WTC11 (cell line): Measurements from ENCODE around the gene C12orf75. TPM values are rescaled to one million over a fixed set of nuclear protein-coding genes. Genes with fewer than 3 reads are reported as not detected.

Experiments
- ATAC-seq: fragments of 200-7000 bp; cut with Tn5 transposase; 2 replicates; pipeline ENCODE4 v1.10.0; 2021; ENCODE audit warnings: mild to moderate bottlenecking, moderate library complexity
- CTCF ChIA-PET: fragments of 300-600 bp; sonication (Branson Sonifier 250); formaldehyde crosslinking; loops from one replicate; lab custom pipeline; 2021; ENCODE audit warnings: antibody characterized with exemption; lab: Charles Lee
- POLR2A ChIA-PET: fragments of 350-600 bp; sonication (Branson Sonifier 250); formaldehyde crosslinking; loops from one replicate; lab custom pipeline; 2021; ENCODE audit warnings: antibody characterized with exemption; lab: Charles Lee
- DNase-seq: peaks from one replicate; pipeline ENCODE4 v3.0.0; 2021; ENCODE audit warnings: low spot score
- H3K27ac Mint-ChIP-seq: 2 replicates; pipeline ENCODE4 v1.8.0; 2021; ENCODE audit warnings: mixed read lengths
- H3K27me3 Mint-ChIP-seq: 2 replicates; pipeline ENCODE4 v1.8.0; 2021; ENCODE audit warnings: low read depth, mild to moderate bottlenecking, moderate library complexity, mixed read lengths
- H3K36me3 Mint-ChIP-seq: 2 replicates; pipeline ENCODE4 v1.8.0; 2021; ENCODE audit warnings: mixed read lengths
- H3K4me1 Mint-ChIP-seq: 2 replicates; pipeline ENCODE4 v1.8.0; 2022; ENCODE audit warnings: mixed read lengths
- H3K4me3 Mint-ChIP-seq: 2 replicates; pipeline ENCODE4 v1.8.0; 2021; ENCODE audit warnings: mild to moderate bottlenecking, moderate library complexity, mixed read lengths
- H3K9me3 Mint-ChIP-seq: 2 replicates; pipeline ENCODE4 v1.8.0; 2021; ENCODE audit warnings: mixed read lengths
- FOXJ3 ChIP-seq: sonication (generic); formaldehyde crosslinking; IDR thresholded peaks from 2 replicates; pipeline ENCODE4 v1.9.0; 2021; ENCODE audit warnings: missing genetic modification reagents, mild to moderate bottlenecking, borderline replicate concordance
- HMGA2 ChIP-seq: fragments of 250-450 bp; sonication (Bioruptor Pico); IDR thresholded peaks from 2 replicates; pipeline ENCODE4 v1.4.0; 2021; ENCODE audit warnings: mild to moderate bottlenecking, moderate library complexity
- PRRX2 ChIP-seq: fragments of 250-450 bp; sonication (Bioruptor Pico); IDR thresholded peaks from 2 replicates; pipeline ENCODE4 v1.8.0; 2021; ENCODE audit warnings: mild to moderate bottlenecking
- RELA ChIP-seq: sonication (generic); formaldehyde crosslinking; IDR thresholded peaks from 2 replicates; pipeline ENCODE4 v1.8.1; 2022; ENCODE audit warnings: missing genetic modification reagents, mild to moderate bottlenecking, borderline replicate concordance
- SP1 ChIP-seq: sonication (generic); formaldehyde crosslinking; conservative IDR thresholded peaks from 2 replicates; pipeline ENCODE4 v1.8.1; 2022; ENCODE audit warnings: missing genetic modification reagents
- TEAD1 ChIP-seq: sonication (generic); formaldehyde crosslinking; IDR thresholded peaks from 2 replicates; pipeline ENCODE4 v1.8.0; 2022; ENCODE audit warnings: mild to moderate bottlenecking, missing genetic modification reagents
- TP53 ChIP-seq: sonication (generic); formaldehyde crosslinking; IDR thresholded peaks from 2 replicates; pipeline ENCODE4 v1.8.1; 2023; ENCODE audit warnings: mild to moderate bottlenecking, missing genetic modification reagents
- ZNF138 ChIP-seq: sonication (generic); formaldehyde crosslinking; conservative IDR thresholded peaks from 2 replicates; pipeline ENCODE4 v1.8.1; 2022; ENCODE audit warnings: mild to moderate bottlenecking, moderate library complexity, missing genetic modification reagents
- ZNF219 ChIP-seq: sonication (generic); formaldehyde crosslinking; IDR thresholded peaks from 2 replicates; pipeline ENCODE4 v1.8.0; 2023; ENCODE audit warnings: missing genetic modification reagents, mild to moderate bottlenecking, borderline replicate concordance
- ZNF263 ChIP-seq: sonication (generic); formaldehyde crosslinking; IDR thresholded peaks from 2 replicates; pipeline ENCODE4 v1.8.1; 2022; ENCODE audit warnings: low read depth, mild to moderate bottlenecking, moderate library complexity, missing genetic modification reagents
- total RNA-seq: library from RNA; stranded (reverse); gene quantifications from 3 replicates; pipeline ENCODE4 v1.2.3, GENCODE V29; 2021
- TF ChIP-seq, protein P1 (sequence below): sonication (generic); formaldehyde crosslinking; conservative IDR thresholded peaks from 2 replicates; pipeline ENCODE4 v1.8.1; 2022; ENCODE audit warnings: mild to moderate bottlenecking, missing genetic modification reagents
- TF ChIP-seq, protein P2 (sequence below): sonication (generic); formaldehyde crosslinking; IDR thresholded peaks from 2 replicates; pipeline ENCODE4 v1.8.1; 2023; ENCODE audit warnings: mild to moderate bottlenecking, missing genetic modification reagents, moderate library complexity
- TF ChIP-seq, protein P3 (sequence below): sonication (generic); formaldehyde crosslinking; IDR thresholded peaks from 2 replicates; pipeline ENCODE4 v1.8.1; 2023; ENCODE audit warnings: mild to moderate bottlenecking, missing genetic modification reagents, borderline replicate concordance
- TF ChIP-seq, protein P4 (sequence below): fragments of 250-450 bp; sonication (Bioruptor Pico); IDR thresholded peaks from 2 replicates; pipeline ENCODE4 v2.1.2; 2022; ENCODE audit warnings: mild to moderate bottlenecking, moderate library complexity
- TF ChIP-seq, protein P5 (sequence below): sonication (generic); formaldehyde crosslinking; IDR thresholded peaks from 2 replicates; pipeline ENCODE4 v1.8.1; 2023; ENCODE audit warnings: mild to moderate bottlenecking, moderate library complexity, missing genetic modification reagents
- TF ChIP-seq, protein P6 (sequence below): sonication (generic); formaldehyde crosslinking; IDR thresholded peaks from 2 replicates; pipeline ENCODE4 v1.8.0; 2022; ENCODE audit warnings: missing genetic modification reagents

C12orf75 gene
- total RNA-seq, 1 experiment from 2014 or later: 25.5 TPM

DNA sequence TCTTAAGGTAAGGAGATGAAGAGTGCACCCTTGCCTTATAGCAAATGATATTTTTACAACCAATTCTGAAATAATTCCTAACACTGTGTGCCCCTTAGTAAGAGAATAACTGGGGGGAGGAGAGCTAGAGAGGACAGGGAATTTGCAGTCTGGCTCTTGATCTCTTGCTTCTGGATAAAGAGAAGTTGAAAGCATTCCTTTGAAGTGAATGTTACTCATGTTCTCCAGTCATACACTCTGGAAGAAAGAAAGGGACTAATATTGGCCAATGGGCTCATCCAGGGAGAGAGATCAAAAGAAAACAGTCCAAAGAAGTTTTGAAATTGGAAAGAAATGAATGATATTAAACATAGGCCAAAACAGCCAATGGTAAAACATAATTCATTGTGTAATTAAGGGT lies 25.3 kb downstream of the C12orf75 start:
- Mint-ChIP-seq H3K36me3 (peaks cover 3% of the 10 kb centered on the region; the same call in 1 of the 2 replicates), H3K9me3 (no peaks in the 10 kb centered on the region), H3K27me3 (peaks cover 5% of the 10 kb centered on the region), H3K4me1 (peaks cover 27% of the 10 kb centered on the region), H3K27ac (no peak overlapping the region), H3K4me3 (no peak overlapping the region)
- TF ChIP-seq ZNF219 (CRISPR knock-in tag): no peak
- TF ChIP-seq ZNF263: no peak
- TF ChIP-seq TEAD1 (CRISPR knock-in tag): no peak
- TF ChIP-seq, protein P1, sequence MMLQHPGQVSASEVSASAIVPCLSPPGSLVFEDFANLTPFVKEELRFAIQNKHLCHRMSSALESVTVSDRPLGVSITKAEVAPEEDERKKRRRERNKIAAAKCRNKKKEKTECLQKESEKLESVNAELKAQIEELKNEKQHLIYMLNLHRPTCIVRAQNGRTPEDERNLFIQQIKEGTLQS (CRISPR knock-in tag): no peak
- no peak for TF ChIP-seq PRRX2 (CRISPR knock-in tag)
- no peak for TF ChIP-seq HMGA2 (CRISPR knock-in tag)
- TF ChIP-seq, protein P2, sequence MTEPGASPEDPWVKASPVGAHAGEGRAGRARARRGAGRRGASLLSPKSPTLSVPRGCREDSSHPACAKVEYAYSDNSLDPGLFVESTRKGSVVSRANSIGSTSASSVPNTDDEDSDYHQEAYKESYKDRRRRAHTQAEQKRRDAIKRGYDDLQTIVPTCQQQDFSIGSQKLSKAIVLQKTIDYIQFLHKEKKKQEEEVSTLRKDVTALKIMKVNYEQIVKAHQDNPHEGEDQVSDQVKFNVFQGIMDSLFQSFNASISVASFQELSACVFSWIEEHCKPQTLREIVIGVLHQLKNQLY: no peak
- TF ChIP-seq, protein P3, sequence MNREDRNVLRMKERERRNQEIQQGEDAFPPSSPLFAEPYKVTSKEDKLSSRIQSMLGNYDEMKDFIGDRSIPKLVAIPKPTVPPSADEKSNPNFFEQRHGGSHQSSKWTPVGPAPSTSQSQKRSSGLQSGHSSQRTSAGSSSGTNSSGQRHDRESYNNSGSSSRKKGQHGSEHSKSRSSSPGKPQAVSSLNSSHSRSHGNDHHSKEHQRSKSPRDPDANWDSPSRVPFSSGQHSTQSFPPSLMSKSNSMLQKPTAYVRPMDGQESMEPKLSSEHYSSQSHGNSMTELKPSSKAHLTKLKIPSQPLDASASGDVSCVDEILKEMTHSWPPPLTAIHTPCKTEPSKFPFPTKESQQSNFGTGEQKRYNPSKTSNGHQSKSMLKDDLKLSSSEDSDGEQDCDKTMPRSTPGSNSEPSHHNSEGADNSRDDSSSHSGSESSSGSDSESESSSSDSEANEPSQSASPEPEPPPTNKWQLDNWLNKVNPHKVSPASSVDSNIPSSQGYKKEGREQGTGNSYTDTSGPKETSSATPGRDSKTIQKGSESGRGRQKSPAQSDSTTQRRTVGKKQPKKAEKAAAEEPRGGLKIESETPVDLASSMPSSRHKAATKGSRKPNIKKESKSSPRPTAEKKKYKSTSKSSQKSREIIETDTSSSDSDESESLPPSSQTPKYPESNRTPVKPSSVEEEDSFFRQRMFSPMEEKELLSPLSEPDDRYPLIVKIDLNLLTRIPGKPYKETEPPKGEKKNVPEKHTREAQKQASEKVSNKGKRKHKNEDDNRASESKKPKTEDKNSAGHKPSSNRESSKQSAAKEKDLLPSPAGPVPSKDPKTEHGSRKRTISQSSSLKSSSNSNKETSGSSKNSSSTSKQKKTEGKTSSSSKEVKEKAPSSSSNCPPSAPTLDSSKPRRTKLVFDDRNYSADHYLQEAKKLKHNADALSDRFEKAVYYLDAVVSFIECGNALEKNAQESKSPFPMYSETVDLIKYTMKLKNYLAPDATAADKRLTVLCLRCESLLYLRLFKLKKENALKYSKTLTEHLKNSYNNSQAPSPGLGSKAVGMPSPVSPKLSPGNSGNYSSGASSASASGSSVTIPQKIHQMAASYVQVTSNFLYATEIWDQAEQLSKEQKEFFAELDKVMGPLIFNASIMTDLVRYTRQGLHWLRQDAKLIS (CRISPR knock-in tag): no peak
- TF ChIP-seq, protein P4, sequence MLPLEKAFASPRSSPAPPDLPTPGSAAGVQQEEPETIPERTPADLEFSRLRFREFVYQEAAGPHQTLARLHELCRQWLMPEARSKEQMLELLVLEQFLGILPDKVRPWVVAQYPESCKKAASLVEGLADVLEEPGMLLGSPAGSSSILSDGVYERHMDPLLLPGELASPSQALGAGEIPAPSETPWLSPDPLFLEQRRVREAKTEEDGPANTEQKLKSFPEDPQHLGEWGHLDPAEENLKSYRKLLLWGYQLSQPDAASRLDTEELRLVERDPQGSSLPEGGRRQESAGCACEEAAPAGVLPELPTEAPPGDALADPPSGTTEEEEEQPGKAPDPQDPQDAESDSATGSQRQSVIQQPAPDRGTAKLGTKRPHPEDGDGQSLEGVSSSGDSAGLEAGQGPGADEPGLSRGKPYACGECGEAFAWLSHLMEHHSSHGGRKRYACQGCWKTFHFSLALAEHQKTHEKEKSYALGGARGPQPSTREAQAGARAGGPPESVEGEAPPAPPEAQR (CRISPR knock-in tag): no peak
- no peak for TF ChIP-seq FOXJ3
- TF ChIP-seq, protein P5, sequence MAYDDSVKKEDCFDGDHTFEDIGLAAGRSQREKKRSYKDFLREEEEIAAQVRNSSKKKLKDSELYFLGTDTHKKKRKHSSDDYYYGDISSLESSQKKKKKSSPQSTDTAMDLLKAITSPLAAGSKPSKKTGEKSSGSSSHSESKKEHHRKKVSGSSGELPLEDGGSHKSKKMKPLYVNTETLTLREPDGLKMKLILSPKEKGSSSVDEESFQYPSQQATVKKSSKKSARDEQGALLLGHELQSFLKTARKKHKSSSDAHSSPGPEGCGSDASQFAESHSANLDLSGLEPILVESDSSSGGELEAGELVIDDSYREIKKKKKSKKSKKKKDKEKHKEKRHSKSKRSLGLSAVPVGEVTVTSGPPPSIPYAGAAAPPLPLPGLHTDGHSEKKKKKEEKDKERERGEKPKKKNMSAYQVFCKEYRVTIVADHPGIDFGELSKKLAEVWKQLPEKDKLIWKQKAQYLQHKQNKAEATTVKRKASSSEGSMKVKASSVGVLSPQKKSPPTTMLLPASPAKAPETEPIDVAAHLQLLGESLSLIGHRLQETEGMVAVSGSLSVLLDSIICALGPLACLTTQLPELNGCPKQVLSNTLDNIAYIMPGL (CRISPR knock-in tag): no peak
- TF ChIP-seq, protein P6, sequence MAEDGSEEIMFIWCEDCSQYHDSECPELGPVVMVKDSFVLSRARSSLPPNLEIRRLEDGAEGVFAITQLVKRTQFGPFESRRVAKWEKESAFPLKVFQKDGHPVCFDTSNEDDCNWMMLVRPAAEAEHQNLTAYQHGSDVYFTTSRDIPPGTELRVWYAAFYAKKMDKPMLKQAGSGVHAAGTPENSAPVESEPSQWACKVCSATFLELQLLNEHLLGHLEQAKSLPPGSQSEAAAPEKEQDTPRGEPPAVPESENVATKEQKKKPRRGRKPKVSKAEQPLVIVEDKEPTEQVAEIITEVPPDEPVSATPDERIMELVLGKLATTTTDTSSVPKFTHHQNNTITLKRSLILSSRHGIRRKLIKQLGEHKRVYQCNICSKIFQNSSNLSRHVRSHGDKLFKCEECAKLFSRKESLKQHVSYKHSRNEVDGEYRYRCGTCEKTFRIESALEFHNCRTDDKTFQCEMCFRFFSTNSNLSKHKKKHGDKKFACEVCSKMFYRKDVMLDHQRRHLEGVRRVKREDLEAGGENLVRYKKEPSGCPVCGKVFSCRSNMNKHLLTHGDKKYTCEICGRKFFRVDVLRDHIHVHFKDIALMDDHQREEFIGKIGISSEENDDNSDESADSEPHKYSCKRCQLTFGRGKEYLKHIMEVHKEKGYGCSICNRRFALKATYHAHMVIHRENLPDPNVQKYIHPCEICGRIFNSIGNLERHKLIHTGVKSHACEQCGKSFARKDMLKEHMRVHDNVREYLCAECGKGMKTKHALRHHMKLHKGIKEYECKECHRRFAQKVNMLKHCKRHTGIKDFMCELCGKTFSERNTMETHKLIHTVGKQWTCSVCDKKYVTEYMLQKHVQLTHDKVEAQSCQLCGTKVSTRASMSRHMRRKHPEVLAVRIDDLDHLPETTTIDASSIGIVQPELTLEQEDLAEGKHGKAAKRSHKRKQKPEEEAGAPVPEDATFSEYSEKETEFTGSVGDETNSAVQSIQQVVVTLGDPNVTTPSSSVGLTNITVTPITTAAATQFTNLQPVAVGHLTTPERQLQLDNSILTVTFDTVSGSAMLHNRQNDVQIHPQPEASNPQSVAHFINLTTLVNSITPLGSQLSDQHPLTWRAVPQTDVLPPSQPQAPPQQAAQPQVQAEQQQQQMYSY (CRISPR knock-in tag): no peak
- no peak for ATAC-seq
- DNase-seq: no peak
- CTCF ChIA-PET: no interaction called here
- POLR2A ChIA-PET: no interaction called here

DNA sequence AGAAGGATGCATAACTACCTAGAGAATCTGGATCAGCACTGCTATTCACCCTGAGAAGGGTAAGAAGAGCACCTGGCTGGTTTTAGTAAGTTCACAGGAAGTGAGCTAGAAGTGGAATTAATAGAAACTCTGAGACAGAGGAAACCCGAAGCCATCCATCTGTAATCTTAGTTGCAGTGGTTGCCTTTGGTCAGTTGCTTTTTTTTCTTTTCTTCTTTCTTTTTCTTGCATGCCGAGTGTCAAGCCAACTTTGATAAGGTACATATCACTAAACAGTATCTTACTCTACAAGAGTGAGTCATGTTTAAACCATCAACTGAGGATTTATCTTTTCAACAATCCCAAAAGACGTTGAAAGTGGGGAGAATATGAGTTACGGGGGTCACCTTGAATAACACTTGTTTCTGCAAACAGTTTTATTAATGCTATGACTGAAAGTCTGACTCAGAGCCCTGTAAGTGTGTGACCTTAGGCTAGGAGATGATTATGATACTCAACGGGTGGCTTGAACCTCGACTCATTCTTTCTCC lies 26.7 kb downstream of the C12orf75 start:
- DNase-seq (no peak), ATAC-seq (no peak)
- Mint-ChIP-seq H3K4me1 (peaks cover 19% of the 10 kb centered on the region), H3K27ac (no peak overlapping the region), H3K9me3 (peaks cover 3% of the 10 kb centered on the region; the same call in 1 of the 2 replicates), H3K4me3 (no peak overlapping the region), H3K27me3 (no peaks in the 10 kb centered on the region; the same call in 1 of the 2 replicates), H3K36me3 (peaks cover 6% of the 10 kb centered on the region)
- no peak for TF ChIP-seq RELA (CRISPR knock-in tag)
- TF ChIP-seq TP53 (CRISPR knock-in tag): no peak
- TF ChIP-seq SP1 (CRISPR knock-in tag): no peak
- no peak for TF ChIP-seq ZNF138 (CRISPR knock-in tag)
- ChIA-PET POLR2A (no interaction called here), CTCF (no interaction called here)
